KMS-11 (cell line): ENCODE results near the gene PCLO.

Source experiments
- H2AFZ ChIP-seq: fragments of 200-600 bp; sonication (generic); 2 replicates; pipeline ENCODE4 v1.6.1; 2016; ENCODE audit warnings: antibody characterized with exemption, mixed run types, low read depth
- H3K27ac ChIP-seq: fragments of 200-600 bp; sonication (generic); 2 replicates; pipeline ENCODE4 v1.6.1; 2016; ENCODE audit warnings: mild to moderate bottlenecking, mixed run types
- H3K27me3 ChIP-seq: fragments of 200-600 bp; sonication (generic); 2 replicates; pipeline ENCODE4 v1.6.1; 2017; ENCODE audit warnings: mild to moderate bottlenecking, low read depth, mixed run types, moderate library complexity; ENCODE audit not compliant: insufficient read depth
- H3K36me3 ChIP-seq: fragments of 200-600 bp; sonication (generic); 2 replicates; pipeline ENCODE4 v1.6.1; 2017; ENCODE audit warnings: mild to moderate bottlenecking, mixed run types; ENCODE audit not compliant: insufficient read depth
- H3K4me1 ChIP-seq: fragments of 200-600 bp; sonication (generic); 2 replicates; pipeline ENCODE4 v1.6.1; 2016; ENCODE audit warnings: mild to moderate bottlenecking, low read depth, mixed run types; ENCODE audit not compliant: poor library complexity, severe bottlenecking
- H3K4me2 ChIP-seq: fragments of 200-600 bp; sonication (generic); 2 replicates; pipeline ENCODE4 v1.7.0; 2016; ENCODE audit warnings: mild to moderate bottlenecking, mixed run types
- H3K4me3 ChIP-seq: fragments of 200-600 bp; sonication (generic); IDR thresholded peaks from 2 replicates; pipeline ENCODE4 v1.6.1; 2017; ENCODE audit warnings: low read depth, low read length, mixed read lengths; ENCODE audit not compliant: insufficient read depth
- H3K79me2 ChIP-seq: fragments of 200-600 bp; sonication (generic); 2 replicates; pipeline ENCODE4 v1.6.1; 2016; ENCODE audit warnings: low read depth, mixed run types; ENCODE audit not compliant: insufficient read depth
- H3K9ac ChIP-seq: fragments of 200-600 bp; sonication (generic); 2 replicates; pipeline ENCODE4 v1.6.1; 2016; ENCODE audit warnings: mild to moderate bottlenecking, mixed run types
- H4K20me1 ChIP-seq: fragments of 200-600 bp; sonication (generic); 2 replicates; pipeline ENCODE4 v1.6.1; 2016; ENCODE audit warnings: mild to moderate bottlenecking, mixed run types; ENCODE audit not compliant: insufficient read depth
- TF ChIP-seq, protein P1 (sequence below): fragments of 200-600 bp; sonication (generic); conservative IDR thresholded peaks from 2 replicates; pipeline ENCODE4 v1.6.1; 2017; ENCODE audit warnings: low read depth, mild to moderate bottlenecking, antibody characterized with exemption, low read length, moderate library complexity, mixed read lengths

The PCLO gene

DNA sequence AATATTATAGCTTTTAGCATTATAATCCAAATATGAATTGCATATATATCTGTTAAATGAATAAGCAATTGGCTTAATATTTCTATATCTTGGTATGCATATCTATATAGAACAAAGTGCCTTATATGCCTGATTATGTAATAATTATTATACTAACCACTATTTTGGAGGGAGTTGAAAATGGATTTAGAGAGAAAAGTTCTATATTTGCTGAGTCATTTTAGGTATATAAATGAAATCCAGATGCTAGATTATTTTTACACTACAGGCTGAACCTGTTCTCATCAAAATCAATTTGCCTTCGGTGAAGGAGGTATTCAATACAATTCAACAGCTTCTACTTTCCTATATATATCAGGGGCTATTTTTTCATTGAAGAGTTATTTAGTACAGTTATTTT is 276.4 kb downstream of the PCLO start:
- Histone ChIP-seq H3K27me3 (no peaks in the 10 kb centered on the region), H3K9ac (no peak overlapping the region), H3K79me2 (no peaks in the 10 kb centered on the region), H3K4me3 (no peak overlapping the region), H2AFZ (no peak overlapping the region), H3K4me1 (no peaks in the 10 kb centered on the region), H4K20me1 (no peaks in the 10 kb centered on the region), H3K4me2 (no peak overlapping the region), H3K27ac (no peak overlapping the region), H3K36me3 (no peaks in the 10 kb centered on the region)
- TF ChIP-seq, protein P1, sequence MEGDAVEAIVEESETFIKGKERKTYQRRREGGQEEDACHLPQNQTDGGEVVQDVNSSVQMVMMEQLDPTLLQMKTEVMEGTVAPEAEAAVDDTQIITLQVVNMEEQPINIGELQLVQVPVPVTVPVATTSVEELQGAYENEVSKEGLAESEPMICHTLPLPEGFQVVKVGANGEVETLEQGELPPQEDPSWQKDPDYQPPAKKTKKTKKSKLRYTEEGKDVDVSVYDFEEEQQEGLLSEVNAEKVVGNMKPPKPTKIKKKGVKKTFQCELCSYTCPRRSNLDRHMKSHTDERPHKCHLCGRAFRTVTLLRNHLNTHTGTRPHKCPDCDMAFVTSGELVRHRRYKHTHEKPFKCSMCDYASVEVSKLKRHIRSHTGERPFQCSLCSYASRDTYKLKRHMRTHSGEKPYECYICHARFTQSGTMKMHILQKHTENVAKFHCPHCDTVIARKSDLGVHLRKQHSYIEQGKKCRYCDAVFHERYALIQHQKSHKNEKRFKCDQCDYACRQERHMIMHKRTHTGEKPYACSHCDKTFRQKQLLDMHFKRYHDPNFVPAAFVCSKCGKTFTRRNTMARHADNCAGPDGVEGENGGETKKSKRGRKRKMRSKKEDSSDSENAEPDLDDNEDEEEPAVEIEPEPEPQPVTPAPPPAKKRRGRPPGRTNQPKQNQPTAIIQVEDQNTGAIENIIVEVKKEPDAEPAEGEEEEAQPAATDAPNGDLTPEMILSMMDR = no peak

DNA sequence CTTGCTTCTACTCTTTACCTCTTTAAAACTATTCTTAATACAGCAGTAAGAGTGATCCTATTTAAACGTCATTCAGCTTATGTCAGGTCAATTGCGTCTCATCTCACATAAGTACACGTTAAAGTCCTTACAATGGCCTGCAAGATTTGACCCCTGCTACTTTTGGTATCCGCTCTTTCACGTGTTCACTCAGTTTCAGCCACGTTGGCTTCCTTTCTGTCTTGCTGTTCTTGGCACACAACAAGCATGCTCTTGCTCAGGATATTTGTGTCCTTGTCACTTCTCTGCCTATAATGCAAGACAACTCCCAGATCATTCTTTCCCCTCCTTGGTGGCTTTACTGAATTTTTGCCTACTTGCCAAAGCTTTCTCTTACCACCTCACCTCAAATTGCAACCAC is 296.8 kb downstream of the PCLO start:
- Histone ChIP-seq H3K9ac (no peak overlapping the region), H3K79me2 (no peaks in the 10 kb centered on the region), H3K4me3 (no peak overlapping the region), H2AFZ (no peak overlapping the region), H3K4me1 (no peaks in the 10 kb centered on the region), H3K27ac (no peak overlapping the region), H4K20me1 (no peaks in the 10 kb centered on the region), H3K36me3 (no peaks in the 10 kb centered on the region), H3K4me2 (no peak overlapping the region), H3K27me3 (no peaks in the 10 kb centered on the region)
- TF ChIP-seq, protein P1 = no peak

DNA sequence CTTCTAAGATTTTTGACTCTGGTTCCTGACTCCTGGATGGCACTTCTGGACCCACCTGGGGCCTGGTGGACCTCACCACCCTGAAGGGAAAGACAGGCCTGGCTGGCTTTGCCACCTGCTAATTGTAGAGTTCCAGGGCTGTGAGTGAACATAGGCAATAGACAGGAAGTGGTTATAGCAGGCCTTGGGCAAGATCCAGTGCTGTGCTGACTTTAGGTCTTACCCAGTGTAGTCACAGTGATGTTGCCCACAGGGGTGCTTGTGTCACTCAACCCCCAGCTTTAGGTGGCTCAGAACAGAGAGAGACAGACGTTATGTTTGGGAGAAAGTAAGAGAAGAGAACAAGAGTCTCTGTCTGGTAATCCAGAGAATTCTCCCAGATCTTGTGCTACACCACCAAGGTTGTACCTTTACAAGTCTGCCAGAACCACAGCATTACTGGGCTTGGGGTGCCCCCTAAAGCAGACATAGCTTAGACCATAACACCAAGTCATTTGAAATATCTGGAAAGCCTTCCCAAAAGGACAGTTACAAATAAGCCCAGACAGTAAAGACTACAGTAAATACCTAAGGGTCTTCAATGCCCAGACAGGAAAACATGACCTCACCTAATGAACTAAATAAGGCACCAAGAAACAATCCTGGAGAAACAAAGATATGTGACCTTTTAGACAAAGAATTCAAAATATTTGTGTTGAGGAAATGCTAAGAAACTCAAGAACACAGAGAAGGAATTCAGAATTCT is 303.4 kb downstream of the PCLO start:
- H2AFZ ChIP-seq = no peak overlapping the region
- no peak overlapping the region for H3K27ac ChIP-seq
- no peak overlapping the region for H3K4me2 ChIP-seq
- H3K4me3 ChIP-seq = no peak overlapping the region
- H3K4me1 ChIP-seq = no peaks in the 10 kb centered on the region
- no peaks in the 10 kb centered on the region for H3K27me3 ChIP-seq
- H4K20me1 ChIP-seq = no peaks in the 10 kb centered on the region
- H3K9ac ChIP-seq = no peak overlapping the region
- no peaks in the 10 kb centered on the region for H3K79me2 ChIP-seq
- no peaks in the 10 kb centered on the region for H3K36me3 ChIP-seq
- TF ChIP-seq, protein P1 = no peak

DNA sequence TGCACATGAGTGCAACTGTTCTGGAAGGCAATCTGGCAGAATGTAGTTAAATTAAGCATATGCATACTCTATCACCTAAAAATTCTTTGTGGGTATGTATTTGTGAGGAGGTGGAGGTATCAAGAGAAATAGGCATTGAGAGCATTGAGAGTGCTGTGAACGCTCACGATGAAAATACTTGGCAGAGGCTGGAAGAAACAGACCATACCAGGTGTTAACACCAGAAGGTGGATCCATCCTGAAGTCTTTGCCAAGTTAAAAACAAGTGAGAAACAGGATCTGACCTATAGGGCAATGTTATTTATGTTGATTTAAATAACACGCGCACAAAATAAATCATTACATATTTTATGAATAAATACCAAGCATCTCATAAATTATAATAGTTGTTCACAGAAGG is 311.6 kb downstream of the PCLO start:
- H3K4me3 ChIP-seq = no peak overlapping the region
- no peak overlapping the region for H3K4me2 ChIP-seq
- no peak overlapping the region for H3K9ac ChIP-seq
- H3K36me3 ChIP-seq = no peaks in the 10 kb centered on the region
- H3K4me1 ChIP-seq = no peaks in the 10 kb centered on the region
- no peaks in the 10 kb centered on the region for H4K20me1 ChIP-seq
- H3K27me3 ChIP-seq = no peaks in the 10 kb centered on the region
- no peak overlapping the region for H3K27ac ChIP-seq
- H3K79me2 ChIP-seq = no peaks in the 10 kb centered on the region
- H2AFZ ChIP-seq = no peak overlapping the region
- TF ChIP-seq, protein P1 = no peak
